ENCODE results near the gene S100A9.
"Not testable (repeated sequence)": the region's sequence is repeated elsewhere in the genome, so short reads cannot be mapped to it uniquely, and the experiment has no call there.

Gene S100A9

DNA sequence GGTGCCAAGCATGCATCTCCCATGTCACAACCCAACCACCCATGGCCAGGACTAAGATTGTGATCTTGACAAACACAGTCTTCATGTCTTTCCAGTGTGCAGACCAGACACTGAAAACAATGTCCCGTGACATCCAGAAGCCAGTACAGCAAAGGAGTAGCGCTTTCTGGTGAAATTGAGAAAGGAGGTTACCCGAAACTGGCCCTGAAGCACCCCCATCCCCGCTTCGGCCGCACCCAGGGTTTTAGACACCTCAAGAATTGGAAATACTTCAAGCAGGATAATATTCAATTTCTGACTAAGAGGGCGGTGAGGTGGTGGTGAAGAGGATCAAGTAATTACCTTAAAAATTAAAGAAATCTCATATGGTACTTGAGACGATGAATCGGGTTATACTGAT is 43.8 kb downstream of the S100A9 start:
- intact Hi-C loops (cut with DNase I): no loop called here
- no peak for DNase-seq

DNA sequence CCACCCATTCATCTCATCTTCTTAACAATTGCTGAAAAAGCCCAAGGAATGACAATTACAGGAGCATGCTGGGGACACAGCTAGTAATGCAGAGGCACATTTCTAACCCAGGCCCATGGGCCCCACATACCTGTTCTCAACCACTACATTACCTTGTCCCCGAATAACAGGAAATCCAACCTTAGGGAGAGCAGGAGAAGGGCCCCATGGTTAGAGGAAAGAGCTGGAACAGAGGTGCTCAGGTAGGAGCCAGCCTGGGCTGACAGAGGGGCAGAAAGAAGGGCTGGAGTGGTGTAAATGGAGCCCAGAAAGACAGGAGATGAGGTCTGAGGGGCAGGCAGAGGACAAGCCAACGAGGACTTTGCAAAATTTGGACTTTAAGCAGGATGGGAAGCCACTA is 44.6 kb downstream of the S100A9 start:
- DNase-seq: no peak
- intact Hi-C loops (cut with DNase I): no loop called here

DNA sequence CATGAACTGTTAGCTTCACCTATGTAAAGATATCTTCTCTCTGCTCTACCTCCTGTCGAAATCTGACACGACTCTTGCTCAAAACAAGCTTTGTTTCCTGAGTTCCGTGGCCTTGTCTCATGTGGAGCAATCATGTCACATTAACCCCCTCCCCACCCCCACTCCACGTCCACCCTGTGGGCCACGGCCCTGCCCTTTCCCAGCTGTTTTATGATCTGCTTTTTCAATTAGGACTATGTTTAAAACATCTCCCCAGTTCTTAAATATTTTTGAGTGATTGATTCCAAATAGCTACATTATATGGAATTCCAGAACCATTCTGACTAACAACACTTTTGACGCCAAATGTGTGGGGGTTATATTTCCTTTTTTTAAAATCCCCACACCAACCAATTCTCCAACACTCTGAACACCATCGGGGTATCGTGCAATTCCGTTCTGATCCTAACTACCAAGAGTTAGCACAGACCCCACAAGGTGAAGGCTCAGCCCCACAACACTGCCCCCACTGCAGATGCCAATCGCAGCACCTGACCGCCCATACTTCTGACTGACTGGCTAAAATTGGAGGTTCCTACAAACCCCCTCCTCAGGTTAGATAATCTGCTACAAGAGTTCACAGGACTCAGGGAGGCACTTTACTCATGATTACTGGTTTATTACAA is 45.9 kb downstream of the S100A9 start:
- intact Hi-C loops (cut with DNase I): no loop called here
- DNase-seq: no peak

DNA sequence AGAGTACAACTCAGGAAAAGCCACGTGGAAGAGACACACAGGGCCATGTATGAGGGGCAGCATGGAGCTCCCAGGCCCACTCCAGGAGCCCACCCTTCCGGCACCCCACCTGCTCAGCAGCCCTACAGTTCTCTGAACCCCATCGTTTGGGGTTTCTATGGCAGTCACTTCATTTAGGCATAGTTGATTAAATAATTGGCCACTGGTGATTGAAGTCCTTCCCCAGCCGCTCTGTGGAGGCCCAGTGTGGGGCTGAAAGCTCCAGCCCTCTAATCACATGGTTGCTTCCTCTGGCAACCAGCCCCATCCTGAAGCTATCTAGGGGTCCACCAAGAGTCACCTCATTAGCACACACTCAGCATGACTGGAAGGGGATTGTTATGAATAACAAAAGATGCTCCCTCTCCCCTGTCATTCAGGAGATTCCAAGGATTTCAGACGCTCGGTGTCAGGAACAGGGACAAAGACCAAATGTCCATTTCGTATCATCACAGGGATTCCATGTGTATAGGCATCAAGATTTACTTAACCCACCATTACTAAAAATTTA is 46.5 kb downstream of the S100A9 start:
- DNase-seq: no peak
- intact Hi-C loops (cut with DNase I): no loop called here

DNA sequence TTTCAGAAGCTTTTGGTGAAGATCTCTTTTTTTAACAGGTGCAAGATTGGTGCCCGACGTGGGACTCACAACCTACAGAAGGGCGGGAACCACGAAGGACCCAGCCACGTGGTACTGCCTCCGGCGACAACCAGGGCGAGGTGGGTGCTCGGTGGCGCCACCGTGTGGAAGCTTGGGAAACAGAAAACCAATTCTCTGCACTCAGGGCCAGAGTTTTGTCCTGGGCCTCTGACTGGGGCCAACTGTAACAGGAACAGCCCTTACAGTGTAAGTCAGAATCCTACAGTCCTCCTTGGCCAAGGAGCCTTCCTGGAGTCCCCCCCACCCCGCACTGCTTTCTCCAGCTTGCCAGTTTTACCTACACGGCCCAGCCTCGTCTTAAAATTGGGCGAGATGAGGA is 47.1 kb downstream of the S100A9 start:
- DNase-seq: peak in 2 of 10 donors; percentile 45 to 72
- intact Hi-C loops (cut with DNase I): no loop called here

DNA sequence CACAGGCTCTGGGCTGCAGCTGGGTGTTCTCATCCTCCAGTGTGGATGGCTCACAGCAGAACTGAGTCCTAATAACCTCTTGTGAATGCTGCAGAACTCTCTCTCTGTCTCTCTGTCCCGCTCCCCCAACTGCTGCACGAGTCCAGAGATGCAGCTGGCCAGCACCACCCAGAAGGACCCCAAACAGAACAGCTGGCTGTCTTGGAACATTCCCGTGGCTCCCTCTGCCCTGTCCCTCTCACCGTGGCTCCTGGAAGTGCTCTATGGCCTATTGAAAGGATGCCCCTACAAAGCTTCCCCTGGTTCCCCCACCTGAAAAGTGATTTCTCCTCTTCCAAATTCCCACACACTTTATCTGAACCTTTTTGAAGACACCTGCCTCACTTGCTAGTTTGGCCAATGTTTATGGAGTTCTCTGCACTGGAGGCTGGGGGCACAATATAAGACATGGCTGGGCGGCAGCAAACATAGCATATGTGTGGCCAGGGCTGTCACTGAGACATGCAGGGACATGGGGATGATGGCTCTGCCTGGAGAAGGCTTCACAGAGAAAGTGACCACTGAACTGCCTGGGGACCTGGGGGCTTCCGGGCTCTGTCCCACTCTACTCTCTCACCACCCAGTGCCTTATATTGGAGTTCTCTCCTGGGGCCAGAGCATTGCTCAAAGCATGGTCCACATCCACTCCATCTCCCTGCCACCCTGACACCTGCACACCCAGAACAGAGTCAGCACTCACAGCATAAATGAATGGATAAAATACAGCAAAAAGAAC is 48.4 kb downstream of the S100A9 start:
- intact Hi-C loops (cut with DNase I); DNase-seq: not testable (repeated sequence)

DNA sequence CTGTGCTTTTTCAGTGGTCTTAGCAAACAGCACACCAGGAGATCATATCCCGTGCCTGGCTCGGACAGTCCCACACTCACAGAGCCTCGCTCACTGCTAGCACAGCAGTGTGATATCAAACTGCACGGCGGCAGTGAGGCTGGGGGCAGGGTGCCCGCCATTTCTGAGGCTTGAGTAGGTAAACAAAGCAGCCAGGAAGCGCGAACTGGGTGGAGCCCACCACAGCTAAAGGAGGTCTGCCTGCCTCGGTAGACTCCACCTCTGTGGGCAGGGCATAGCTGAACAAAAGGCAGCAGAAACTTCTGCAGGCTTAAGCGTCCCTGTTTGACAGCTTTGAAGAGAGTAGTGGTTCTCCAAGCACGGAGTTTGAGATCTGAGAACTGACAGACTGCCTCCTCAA is 49.6 kb downstream of the S100A9 start:
- DNase-seq; intact Hi-C loops (cut with DNase I): not testable (repeated sequence)

Measured in posterior cingulate gyrus (tissue), 11 donors.